Thyroid gland (tissue), 4 donors: ENCODE data around the gene RRP9. TPM values are rescaled to one million over a fixed set of nuclear protein-coding genes. Genes with fewer than 3 reads are reported as not detected.
"Not testable (repeated sequence)": the region's sequence is repeated elsewhere in the genome, so short reads cannot be mapped to it uniquely, and the experiment has no call there.

Experiments used
- DNase-seq, 2 donors: peaks; one replicate each; pipeline ENCODE4 v3.0.0-alpha.2; 2019
- H3K27ac ChIP-seq, 3 donors: fragments of 200-600 bp; sonication (generic); 1 replicate in 2 of 3; 2 replicates in 1 of 3; pipeline ENCODE4 v1.5.1; 2016 to 2019; ENCODE audit warnings: mild to moderate bottlenecking in 1 of 3, moderate library complexity in 1 of 3
- H3K27me3 ChIP-seq: fragments of 200-600 bp; sonication (generic); one replicate; pipeline ENCODE4 v1.5.1; 2019
- H3K36me3 ChIP-seq, 2 donors: fragments of 200-600 bp; sonication (generic); one replicate each; pipeline ENCODE4 v1.5.1; 2016 to 2019
- H3K4me1 ChIP-seq, 2 donors: fragments of 200-600 bp; sonication (generic); one replicate each; pipeline ENCODE4 v1.5.1; 2017 to 2019
- H3K4me3 ChIP-seq, 3 donors: fragments of 200-600 bp; sonication (generic); replicated peaks in 1 of 3; 1 replicate in 2 of 3; 2 replicates in 1 of 3; pipeline ENCODE4 v1.5.1; 2016; ENCODE audit warnings: mild to moderate bottlenecking in 1 of 3
- H3K9me3 ChIP-seq: fragments of 200-600 bp; sonication (generic); one replicate; pipeline ENCODE4 v1.5.1; 2017
- POLR2A ChIP-seq, 2 donors: fragments of 450-650 bp; IDR thresholded peaks; one replicate each; pipeline ENCODE4 v1.6.1; 2017; ENCODE audit warnings: antibody characterized with exemption in 2 of 2, mild to moderate bottlenecking in 2 of 2, moderate library complexity in 1 of 2
- WGBS, 2 donors: methylation state at CpG; one replicate each; pipeline ENCODE4 v1.1.5; 2017; 5-methylcytosine and 5-hydroxymethylcytosine counted together
- intact Hi-C: fragments of 100-400 bp; cut with DNase I; formaldehyde crosslinking; loops from one replicate; pipeline ENCODE4 v1.15.1; 2023
- total RNA-seq, 4 donors: library from RNA; depleted of rRNA; stranded (reverse); fragments of >200 nt; gene quantifications; one replicate each; pipeline ENCODE4 v1.2.3, GENCODE V29; 2016
- TF ChIP-seq, protein P1 (sequence below), 6 experiments: fragments of 200-600 bp in 3 of 6; fragments of 450-650 bp in 3 of 6; sonication (generic) in 3 of 6; IDR thresholded peaks; one replicate each; pipeline ENCODE4 v1.5.1; 2016 to 2019; ENCODE audit warnings: antibody characterized with exemption in 6 of 6, mild to moderate bottlenecking in 2 of 6, inconsistent platforms in 1 of 6, moderate library complexity in 1 of 6

The RRP9 gene
- total RNA-seq, 4 donors from 2014 or later: 7.3 to 14.4 (median 11.9) TPM

DNA sequence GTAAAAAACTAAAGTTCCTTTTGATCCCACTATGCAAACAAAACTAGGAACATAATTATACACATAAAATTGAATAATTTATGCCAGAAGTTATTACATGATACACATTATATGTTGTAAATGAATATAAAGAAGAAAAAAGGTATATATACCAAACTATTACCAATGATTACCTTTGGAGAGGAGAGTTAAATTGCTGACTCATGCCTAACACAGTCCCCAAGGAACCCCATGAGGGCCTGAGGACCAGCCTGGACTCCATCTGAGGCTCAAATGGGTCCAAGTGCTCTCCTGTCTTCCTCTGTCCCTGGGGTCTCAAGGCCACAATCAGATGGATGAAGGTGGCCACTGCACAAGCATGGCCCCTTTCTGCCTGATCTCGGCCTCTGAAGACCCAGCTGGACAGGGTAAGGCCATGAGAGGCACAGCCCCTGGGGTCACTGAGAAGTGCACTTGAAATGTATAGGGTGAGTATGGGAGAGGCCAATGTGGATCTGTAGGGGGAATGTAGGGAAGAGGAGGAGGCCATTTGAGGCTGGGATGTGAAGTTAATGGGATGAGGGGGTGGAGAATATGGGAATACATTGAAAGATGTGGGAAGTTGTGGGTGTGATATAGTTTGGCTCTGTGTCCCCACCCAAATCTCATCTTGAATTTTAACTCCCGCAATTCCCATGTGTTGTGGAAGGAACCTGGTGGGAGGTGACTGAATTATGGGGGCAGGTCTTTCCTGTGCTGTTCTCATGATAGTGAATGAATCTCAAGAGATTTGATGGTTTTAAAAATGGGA lies 37.5 kb downstream of the RRP9 start:
- Histone ChIP-seq H3K27ac (no peak overlapping the region), H3K27me3 (no peaks in the 10 kb centered on the region), H3K4me3 (no peak overlapping the region), H3K9me3 (no peaks in the 10 kb centered on the region), H3K4me1 (no peaks in the 10 kb centered on the region), H3K36me3 (no peaks in the 10 kb centered on the region)
- intact Hi-C loops: no loop called here
- WGBS, 2 donors: 88 to 95% methylated on average over 2 of the region's 2 CpGs
- no peak for DNase-seq
- TF ChIP-seq, protein P1, sequence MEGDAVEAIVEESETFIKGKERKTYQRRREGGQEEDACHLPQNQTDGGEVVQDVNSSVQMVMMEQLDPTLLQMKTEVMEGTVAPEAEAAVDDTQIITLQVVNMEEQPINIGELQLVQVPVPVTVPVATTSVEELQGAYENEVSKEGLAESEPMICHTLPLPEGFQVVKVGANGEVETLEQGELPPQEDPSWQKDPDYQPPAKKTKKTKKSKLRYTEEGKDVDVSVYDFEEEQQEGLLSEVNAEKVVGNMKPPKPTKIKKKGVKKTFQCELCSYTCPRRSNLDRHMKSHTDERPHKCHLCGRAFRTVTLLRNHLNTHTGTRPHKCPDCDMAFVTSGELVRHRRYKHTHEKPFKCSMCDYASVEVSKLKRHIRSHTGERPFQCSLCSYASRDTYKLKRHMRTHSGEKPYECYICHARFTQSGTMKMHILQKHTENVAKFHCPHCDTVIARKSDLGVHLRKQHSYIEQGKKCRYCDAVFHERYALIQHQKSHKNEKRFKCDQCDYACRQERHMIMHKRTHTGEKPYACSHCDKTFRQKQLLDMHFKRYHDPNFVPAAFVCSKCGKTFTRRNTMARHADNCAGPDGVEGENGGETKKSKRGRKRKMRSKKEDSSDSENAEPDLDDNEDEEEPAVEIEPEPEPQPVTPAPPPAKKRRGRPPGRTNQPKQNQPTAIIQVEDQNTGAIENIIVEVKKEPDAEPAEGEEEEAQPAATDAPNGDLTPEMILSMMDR (IDR thresholded peaks at IDR 0.05): no peak
- TF ChIP-seq POLR2A (IDR thresholded peaks at IDR 0.05): no peak

DNA sequence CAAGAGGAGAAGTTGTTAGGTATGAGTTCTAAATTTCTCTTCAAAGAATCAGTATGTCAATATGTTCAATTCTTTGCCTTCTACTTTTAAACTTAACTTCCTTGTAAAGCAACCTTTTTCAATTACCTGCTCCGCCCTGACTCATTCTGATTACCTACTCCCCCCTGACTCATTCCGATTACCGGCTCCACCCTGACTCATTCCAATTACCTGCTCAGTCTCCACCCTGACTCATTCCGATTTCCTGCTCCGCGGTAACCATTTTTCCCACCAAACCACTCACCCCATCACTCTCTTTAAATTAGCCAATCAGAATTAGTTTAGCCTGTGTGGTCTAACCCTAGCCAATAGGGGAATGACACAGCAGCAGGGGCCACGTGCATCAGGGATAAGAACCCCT lies 39.3 kb downstream of the RRP9 start:
- H3K4me1 ChIP-seq, intact Hi-C loops, H3K9me3 ChIP-seq, H3K36me3 ChIP-seq, DNase-seq, H3K27me3 ChIP-seq, H3K27ac ChIP-seq, H3K4me3 ChIP-seq: not testable (repeated sequence)
- WGBS, 2 donors: 76 to 77% methylated on average over 7 of the region's 7 CpGs

DNA sequence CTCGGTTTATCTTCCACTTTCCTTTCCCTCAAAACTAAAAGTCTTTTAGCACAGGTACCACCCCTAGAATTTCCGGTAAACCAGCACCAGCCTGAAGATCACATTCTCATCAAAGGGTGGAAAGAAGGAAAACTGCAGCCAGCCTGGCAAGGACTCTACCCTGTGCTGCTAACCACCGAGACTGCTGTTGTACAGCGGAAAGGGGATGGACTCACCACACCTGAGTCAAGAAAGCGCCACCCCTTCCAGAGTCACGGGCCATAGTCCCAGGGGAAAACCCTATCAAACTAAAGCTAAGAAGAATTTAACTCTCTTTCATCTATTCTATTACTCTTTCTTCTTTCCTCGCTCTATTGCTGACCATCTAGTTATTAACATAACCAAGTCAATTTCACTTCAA lies 41.7 kb downstream of the RRP9 start:
- H3K27ac ChIP-seq, H3K36me3 ChIP-seq, H3K27me3 ChIP-seq, H3K4me1 ChIP-seq, H3K9me3 ChIP-seq, DNase-seq, H3K4me3 ChIP-seq, intact Hi-C loops: not testable (repeated sequence)
- WGBS, 2 donors: 69 to 77% methylated on average over 7 of the region's 7 CpGs

DNA sequence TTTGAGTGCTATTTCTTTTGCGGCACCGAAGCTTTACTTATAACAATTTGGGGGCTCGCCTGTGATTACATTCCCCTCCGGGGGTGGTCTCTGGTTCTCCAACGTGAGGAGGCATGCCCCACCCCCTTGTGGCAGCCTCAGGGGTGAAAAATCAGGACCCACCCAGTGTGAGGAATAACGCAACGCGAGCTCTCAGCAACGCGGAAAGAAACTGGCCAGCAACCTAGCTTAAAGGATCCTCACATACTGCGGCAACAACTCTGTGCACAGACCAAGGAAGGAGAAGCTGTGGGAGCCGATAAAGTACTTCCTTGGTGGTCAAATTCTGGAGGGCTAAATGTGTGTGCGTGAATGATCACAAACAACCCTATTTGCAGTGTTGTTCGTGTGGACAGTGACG lies 44.3 kb downstream of the RRP9 start:
- no peaks in the 10 kb centered on the region for H3K9me3 ChIP-seq
- no peak for DNase-seq
- H3K27ac ChIP-seq: no peak overlapping the region
- H3K4me1 ChIP-seq: no peaks in the 10 kb centered on the region
- 90 to 91% methylated on average over 15 of the region's 15 CpGs for WGBS, 2 donors
- TF ChIP-seq, protein P1 (IDR thresholded peaks at IDR 0.05): no peak
- no peak for TF ChIP-seq POLR2A (IDR thresholded peaks at IDR 0.05)
- H3K4me3 ChIP-seq: no peak overlapping the region
- no peaks in the 10 kb centered on the region for H3K36me3 ChIP-seq
- intact Hi-C loops: no loop called here
- H3K27me3 ChIP-seq: no peaks in the 10 kb centered on the region

DNA sequence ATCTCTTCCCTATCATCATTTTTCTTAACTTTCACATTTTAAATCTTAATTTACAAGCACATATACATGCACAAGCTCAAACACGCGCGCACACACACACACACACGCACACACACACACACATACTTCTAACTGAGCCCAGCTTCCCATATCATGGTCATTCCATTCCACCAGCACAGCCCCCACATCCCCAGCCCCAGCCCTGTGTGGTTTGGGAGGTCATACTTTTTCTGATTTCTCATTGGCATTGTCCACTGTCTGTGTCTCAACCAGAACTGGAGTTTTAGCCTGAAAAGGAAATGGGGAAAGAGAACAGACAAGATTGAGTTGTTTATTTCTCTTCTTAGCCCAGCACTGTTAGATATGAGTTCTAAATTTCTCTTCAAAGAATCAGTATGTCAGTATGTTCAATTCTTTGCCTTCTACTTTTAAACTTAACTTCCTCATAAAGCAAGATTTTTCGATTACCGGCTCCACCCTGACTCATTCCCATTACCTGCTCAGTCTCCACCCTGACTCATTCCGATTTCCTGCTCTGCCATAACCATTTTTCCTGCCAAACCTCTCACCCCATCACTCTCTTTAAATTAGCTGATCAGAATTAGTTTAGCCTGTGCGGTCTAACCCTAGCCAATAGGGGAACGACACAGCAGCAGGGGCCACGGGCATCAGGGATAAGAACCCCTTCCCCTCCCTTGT lies 44.9 kb downstream of the RRP9 start:
- intact Hi-C loops: no loop called here
- TF ChIP-seq POLR2A (IDR thresholded peaks at IDR 0.05): no peak
- TF ChIP-seq, protein P1 (IDR thresholded peaks at IDR 0.05): no peak
- H3K27ac ChIP-seq: no peak overlapping the region
- no peaks in the 10 kb centered on the region for H3K9me3 ChIP-seq
- no peaks in the 10 kb centered on the region for H3K4me1 ChIP-seq
- no peaks in the 10 kb centered on the region for H3K27me3 ChIP-seq
- H3K4me3 ChIP-seq: no peak overlapping the region
- WGBS, 2 donors: 89 to 95% methylated on average over 10 of the region's 10 CpGs
- H3K36me3 ChIP-seq: no peaks in the 10 kb centered on the region
- DNase-seq: no peak

DNA sequence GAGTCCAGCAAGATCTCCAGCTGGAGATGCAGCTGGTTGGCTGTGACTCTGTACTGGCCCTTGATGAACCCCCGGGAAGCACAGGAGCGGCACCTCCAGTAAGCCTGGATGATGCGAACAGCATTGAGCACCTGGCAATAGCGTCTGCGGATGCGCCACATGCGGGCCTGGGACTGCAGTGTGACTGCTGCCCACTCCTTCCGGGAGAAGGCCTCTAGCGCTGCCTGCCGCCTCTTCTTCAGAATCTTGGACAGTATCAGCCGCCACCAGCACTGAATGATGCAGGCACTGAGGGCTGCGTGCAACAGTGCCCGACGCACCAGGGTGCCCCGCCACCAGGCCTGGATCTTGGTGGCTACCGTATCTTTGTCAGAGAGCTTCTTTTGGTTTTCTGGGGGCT lies 46.8 kb downstream of the RRP9 start:
- DNase-seq: no peak
- Histone ChIP-seq H3K36me3 (no peaks in the 10 kb centered on the region), H3K27ac (no peak overlapping the region), H3K4me3 (no peak overlapping the region), H3K4me1 (no peaks in the 10 kb centered on the region), H3K27me3 (no peaks in the 10 kb centered on the region), H3K9me3 (no peaks in the 10 kb centered on the region)
- 93 to 95% methylated on average over 7 to 16 of the region's 16 CpGs for WGBS, 2 donors
- intact Hi-C loops: no loop called here
- no peak for TF ChIP-seq POLR2A (IDR thresholded peaks at IDR 0.05)
